ENCODE results near the gene QPCTL. TPM values are rescaled to one million over a fixed set of nuclear protein-coding genes. Genes with fewer than 3 reads are reported as not detected.
"Not testable (repeated sequence)": the region's sequence is repeated elsewhere in the genome, so short reads cannot be mapped to it uniquely, and the experiment has no call there.

Gene QPCTL
- total RNA-seq, 1 donor from 2014 or later, result 7.7 TPM

GRCh38 chr19:45717131-45717982 is 24.9 kb downstream of the QPCTL start:
- peak; percentile 99 to 100 for DNase-seq (ENCODE audit: low read depth in 2 of 2)

GRCh38 chr19:45717983-45718650 is 25.7 kb downstream of the QPCTL start:
- peak; percentile 11 to 18 for DNase-seq (ENCODE audit: low read depth in 2 of 2)

DNA sequence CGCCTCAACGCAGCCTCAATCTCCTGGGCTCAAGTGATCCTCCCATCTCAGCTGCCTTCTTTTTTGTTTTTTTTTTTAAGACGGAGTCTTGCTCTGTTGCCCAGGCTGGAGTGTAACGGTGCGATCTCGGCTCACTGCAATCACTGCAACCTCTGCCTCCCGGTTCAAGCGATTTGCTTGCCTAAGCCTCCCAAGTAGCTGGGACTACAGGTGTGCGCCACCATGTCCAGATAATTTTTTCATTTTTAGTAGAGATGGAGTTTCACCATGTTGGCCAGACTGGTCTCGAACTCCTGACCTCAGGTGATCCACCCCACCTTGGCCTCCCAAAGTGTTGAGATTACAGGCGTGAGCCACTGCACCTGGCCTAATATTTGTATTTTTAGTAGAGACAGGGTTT is 27.6 kb downstream of the QPCTL start:
- DNase-seq (ENCODE audit: low read depth in 2 of 2), result not testable (repeated sequence)

DNA sequence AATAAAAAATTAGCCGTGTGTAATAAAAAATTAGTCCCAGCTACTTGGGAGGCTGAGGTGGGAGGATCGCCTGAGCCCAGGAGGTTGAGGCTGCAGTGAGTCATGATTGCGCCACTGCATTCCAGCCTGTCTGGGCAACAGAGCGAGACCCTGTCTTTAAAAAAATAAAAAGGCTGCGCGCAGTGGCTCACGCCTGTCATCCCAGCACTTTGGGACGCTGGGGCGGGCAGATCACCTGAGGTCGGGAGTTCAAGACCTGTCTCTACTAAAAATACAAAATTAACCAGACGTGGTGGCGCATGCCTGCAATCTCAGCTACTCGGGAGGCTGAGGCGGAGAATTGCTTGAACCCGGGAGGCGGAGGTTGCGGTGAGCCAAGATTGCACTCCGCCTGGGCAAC is 36.2 kb downstream of the QPCTL start:
- not testable (repeated sequence) for DNase-seq (ENCODE audit: low read depth in 2 of 2)

GRCh38 chr19:45729800-45730290 is 37.4 kb downstream of the QPCTL start:
- peak; percentile 28 to 52 for DNase-seq (ENCODE audit: low read depth in 2 of 2)

DNA sequence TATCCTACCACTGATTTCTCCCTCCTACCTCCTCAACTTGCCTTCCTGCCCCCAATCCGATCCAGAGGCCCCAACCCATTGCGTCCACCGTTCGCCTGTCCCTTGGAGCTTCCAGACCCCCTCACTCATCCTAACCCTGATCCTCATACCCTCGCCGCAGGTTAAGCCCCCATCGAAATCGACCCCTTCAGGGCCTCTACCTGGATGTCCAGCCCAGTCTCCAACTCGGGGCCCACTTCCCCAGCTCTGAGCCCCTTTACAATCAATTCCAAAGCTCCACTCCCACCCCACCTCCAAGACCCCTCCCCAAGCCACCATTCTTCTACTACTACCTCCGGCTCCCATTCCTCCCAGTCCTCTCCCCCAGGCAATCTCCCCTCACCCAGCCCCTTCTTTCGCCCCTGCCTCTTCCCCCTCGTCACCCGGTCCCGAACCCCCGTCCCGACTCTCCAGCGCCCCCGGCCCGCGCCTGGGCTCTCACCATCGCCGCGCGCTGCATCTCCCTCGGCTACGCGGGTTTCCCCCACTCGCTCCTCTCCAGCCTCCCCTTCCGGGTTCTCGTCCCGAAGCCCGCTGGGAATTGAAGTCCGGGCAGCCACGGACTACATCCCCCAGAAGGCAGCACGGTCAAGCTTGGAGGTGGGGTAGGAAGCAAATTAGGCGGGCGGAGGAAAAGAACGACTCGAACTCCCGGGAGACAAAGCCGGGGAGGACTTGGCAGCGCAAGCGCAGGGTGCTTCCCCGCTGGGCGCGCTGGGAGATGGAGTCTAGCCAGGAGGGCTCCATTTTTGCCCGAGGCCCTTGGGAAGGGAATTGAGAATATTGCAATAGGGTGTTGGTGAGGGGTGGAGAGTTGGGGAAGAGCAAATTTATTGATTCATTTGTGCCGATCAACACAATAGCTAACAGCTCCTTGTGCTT is 38.2 kb downstream of the QPCTL start, which contains the start of gene FBXO46:
TSS of gene FBXO46 (minus strand) at position 529 of the 921 bp plus-strand sequence. CDS start 17,401 bp downstream, outside the sequence.
- DNase-seq (ENCODE audit: low read depth in 2 of 2), result peak; percentile 97 to 98

DNA sequence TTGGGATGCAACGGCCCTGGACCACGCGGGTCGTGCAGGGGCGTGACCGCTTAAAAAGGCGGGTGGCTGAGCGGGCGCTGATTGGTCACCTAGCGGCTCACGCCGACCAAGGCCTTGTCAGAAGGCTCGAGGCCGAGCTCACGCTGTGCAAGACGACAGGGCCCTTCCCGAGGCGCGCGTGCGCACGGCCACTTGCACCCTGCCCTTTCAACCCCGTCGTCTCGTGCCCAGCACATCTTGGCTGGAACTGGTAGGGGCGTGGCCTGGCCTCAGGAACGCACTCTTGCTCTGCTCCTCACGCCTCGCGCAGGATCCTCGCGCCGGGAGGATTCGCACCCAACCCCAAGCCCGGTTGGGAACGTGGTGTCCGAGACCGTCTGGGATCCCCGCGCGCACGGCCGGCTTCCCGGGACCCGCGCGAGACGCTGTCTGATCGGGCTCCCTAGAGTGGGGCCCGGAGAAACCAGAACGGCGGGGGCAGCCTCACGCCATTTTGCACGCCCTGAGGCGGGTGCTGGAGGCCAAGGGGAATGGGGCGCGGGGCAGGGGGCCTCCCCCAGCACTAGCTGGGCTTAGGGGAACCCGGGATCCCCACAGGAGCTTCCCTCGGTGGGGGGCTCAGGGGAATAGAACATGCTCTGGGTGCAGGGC is 40.8 kb downstream of the QPCTL start, which contains the start of gene MEIOSIN:
TSS of gene MEIOSIN (plus strand) at position 280 of the 651 bp plus-strand sequence. CDS start 1,938 bp downstream, outside the sequence.
- DNase-seq (ENCODE audit: low read depth in 2 of 2), result no peak

DNA sequence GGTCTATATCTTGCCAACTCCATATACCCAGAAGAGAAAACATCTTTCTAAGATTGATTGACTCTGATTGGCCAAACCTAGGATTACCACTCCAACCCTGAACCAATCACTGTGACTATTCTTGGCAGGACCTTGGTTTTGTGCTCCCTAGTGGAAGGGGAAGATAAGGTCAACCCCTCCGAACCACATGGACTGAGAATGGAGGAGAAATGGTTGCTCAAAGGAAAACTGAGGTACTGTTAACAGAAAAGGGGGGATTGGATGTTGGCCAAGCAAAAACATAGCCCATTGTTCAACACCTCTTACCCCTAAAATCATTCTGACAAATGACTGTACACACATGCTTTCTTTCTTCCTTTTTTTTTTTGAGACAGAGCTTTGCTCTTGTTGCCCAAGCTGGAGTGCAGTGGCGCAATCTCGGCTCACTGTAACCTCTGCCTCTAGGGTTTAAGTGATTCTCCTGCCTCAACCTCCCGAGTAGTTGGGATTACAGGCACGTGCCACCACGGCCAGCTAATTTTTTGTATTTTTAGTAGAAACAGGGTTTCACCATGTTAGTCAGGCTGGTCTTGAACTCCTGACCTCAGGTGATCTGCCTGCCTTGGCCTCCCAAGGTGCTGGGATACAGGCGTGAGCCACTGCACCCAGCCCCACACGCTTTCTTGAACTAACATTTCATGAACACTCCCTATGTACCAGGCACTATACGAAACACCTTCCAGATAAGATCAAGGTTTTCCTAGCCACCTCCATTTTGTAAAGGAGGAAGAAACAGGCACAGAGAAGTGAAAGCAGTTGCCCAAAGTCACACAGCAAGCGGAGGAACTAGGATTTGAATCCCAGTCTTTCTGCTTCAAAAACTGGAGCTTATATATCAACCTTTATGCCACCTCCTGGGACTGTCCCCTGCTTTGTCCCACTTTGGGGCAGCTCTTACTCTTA is 47.3 kb downstream of the QPCTL start:
- no peak for DNase-seq (ENCODE audit: low read depth in 2 of 2)

DNA sequence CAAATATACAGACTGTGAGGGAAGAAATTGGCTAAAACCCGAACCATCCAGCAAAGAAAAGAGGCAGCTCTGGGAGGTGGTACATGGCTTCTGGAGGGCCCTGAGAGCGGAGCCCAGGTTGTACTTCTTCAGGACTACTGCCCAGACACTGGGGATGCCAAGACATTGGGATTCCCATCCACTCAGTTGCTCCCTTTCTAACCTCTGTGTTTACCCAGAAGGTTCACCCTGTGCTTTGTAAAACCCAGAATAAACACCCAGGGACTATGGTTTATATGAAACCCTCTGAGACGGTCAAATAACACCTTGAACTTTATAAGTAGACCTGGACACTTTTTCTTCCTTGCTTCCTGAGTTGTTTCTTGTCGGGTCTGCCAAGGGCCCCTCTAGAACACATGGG is 50.5 kb downstream of the QPCTL start:
- DNase-seq (ENCODE audit: low read depth in 2 of 2), result no peak

DNA sequence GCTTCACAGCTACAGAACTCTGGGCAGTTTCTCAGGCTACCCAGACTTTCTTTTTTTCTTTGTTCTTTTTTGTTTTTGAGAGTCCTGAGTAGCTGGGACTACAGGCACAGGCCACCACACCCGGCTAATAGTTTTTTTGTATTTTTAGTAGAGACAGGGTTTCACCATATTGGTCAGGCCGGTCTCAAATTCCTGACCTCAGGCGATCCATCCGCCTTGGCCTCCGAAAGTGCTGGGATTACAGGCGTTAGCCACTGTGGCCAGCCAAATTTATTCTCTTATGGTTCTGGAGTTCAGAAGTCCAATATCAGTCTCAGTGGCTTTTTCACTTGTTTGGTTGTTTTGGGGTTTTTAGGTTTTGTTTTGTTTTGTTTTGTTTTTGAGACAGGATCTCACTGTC is 53.1 kb downstream of the QPCTL start:
- no peak for DNase-seq (ENCODE audit: low read depth in 2 of 2)

DNA sequence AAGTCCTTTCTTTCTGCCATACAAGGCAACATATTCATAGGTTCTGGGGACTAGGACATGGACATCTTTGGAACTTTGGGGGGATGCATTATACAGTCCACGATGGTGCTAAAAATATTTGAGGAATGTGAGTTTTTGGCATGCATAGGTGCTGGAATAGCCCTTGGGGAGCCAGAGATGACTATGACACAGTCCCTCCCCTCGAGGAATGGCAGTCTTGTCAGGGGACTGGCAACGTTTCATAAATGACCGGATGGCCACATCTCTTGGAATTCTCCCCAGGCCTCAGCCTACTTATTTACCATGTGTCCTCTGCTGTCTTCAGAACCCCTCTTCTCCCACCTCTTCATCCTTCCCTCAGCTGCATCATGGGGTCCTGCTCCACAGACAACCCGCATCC is 54.4 kb downstream of the QPCTL start:
- DNase-seq (ENCODE audit: low read depth in 2 of 2), result no peak

GRCh38 chr19:45747513-45747912 is 55.0 kb downstream of the QPCTL start:
- DNase-seq (ENCODE audit: low read depth in 2 of 2), result no peak

DNA sequence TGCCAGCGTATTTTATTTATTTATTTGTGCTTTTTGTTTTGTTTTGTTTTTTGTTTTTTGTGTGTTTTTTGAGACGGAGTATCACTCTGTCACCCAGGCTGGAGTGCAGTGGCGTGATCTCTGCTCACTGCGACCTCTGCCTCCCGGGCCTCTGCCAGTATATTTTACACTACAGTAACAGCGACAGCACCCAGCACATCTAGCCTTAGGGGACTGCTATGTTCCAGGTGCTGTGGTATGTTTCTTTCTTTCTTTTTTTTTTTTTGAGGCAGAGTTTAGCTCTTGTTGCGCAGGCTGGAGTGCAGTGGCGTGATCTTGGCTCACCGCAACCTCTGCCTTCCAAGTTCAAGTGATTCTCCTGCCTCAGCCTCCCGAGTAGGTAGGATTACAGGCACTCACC is 59.0 kb downstream of the QPCTL start:
- not testable (repeated sequence) for DNase-seq (ENCODE audit: low read depth in 2 of 2)

DNA sequence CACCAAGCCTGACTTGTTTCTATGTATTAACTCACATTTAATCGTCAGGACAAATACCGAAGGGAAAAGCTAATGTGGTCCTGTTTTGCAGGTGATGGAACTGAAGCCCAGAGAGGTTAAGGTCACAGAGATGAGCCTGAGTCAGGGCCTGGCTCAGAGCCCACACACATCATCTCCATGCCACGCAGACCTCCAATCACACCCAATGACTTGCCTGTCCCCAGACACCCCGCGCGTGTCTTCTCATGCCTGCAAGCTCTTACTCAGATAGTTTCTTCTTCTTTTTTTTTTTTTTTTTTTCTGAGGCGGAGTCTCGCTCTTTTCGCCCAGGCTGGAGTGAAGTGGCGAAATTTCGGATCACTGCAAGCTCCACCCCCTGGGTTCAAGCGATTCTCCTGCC is 60.2 kb downstream of the QPCTL start:
- no peak for DNase-seq (ENCODE audit: low read depth in 2 of 2)

- DNase-seq (ENCODE audit: low read depth in 2 of 2), result no peak
Observed at GRCh38 chr19:45753548-45753947, 61.1 kb downstream of the QPCTL start.
